B cell (primary cell): ENCODE data around the gene APOH. TPM values are rescaled to one million over a fixed set of nuclear protein-coding genes. Genes with fewer than 3 reads are reported as not detected.

ENCODE experiments used
- ATAC-seq: fragments of 200-7000 bp; cut with Tn5 transposase; one replicate; pipeline ENCODE4 v1.10.0; 2021; ENCODE audit warnings: low read depth, mild to moderate bottlenecking, moderate number of reproducible peaks, moderate library complexity
- CTCF ChIA-PET: fragments of 350-600 bp; sonication (Branson Sonifier 250); formaldehyde crosslinking; loops from one replicate; lab custom pipeline; 2021; ENCODE audit warnings: antibody characterized with exemption, inconsistent platforms; lab: Charles Lee
- POLR2A ChIA-PET: fragments of 350-600 bp; sonication (Branson Sonifier 250); formaldehyde crosslinking; loops from one replicate; lab custom pipeline; 2021; ENCODE audit warnings: antibody characterized with exemption; lab: Charles Lee
- DNase-seq: peaks from one replicate; pipeline ENCODE4 v3.0.0; 2013
- H2AFZ ChIP-seq: 2 replicates; pipeline ENCODE4 v1.6.1; 2012; ENCODE audit warnings: mild to moderate bottlenecking, low read depth, low read length; ENCODE audit not compliant: insufficient read depth, poor library complexity, severe bottlenecking
- H3K27ac ChIP-seq, 2 donors: 1 replicate in 1 of 2; 2 replicates in 1 of 2; pipeline ENCODE4 v1.5.1; 2012 to 2013; ENCODE audit warnings: low read length in 2 of 2, mild to moderate bottlenecking in 2 of 2, moderate library complexity in 1 of 2
- H3K27me3 ChIP-seq, 4 experiments: fragments of 200-600 bp in 1 of 4; sonication (generic) in 1 of 4; replicated peaks in 1 of 4; 1 replicate in 2 of 4; 2 replicates in 2 of 4; pipeline versions ENCODE4 v1.6.1 to v1.7.0; 2013 to 2016; ENCODE audit warnings: low read length in 3 of 4, mild to moderate bottlenecking in 2 of 4, mixed read lengths in 1 of 4, moderate library complexity in 1 of 4; ENCODE audit not compliant: insufficient read depth in 4 of 4, control insufficient read depth in 3 of 4; ENCODE audit errors: control extremely low read depth in 1 of 4
- H3K36me3 ChIP-seq, 2 experiments: replicated peaks in 1 of 2; 1 replicate in 1 of 2; 2 replicates in 1 of 2; pipeline versions ENCODE4 v1.6.1 to v1.7.1; 2013; ENCODE audit warnings: low read length in 1 of 2; ENCODE audit not compliant: insufficient read depth in 2 of 2, control insufficient read depth in 1 of 2; ENCODE audit errors: control extremely low read depth in 1 of 2, extremely low read depth in 1 of 2
- H3K4me1 ChIP-seq, 2 donors: fragments of 200-600 bp in 1 of 2; sonication (generic) in 1 of 2; 1 replicate in 1 of 2; 2 replicates in 1 of 2; pipeline versions ENCODE4 v1.5.1 to v1.6.1; 2013 to 2017; ENCODE audit warnings: low read length in 2 of 2; ENCODE audit not compliant: control insufficient read depth in 2 of 2, insufficient read depth in 2 of 2
- H3K4me2 ChIP-seq: replicated peaks from 2 replicates; pipeline ENCODE3; 2012; ENCODE audit warnings: mild to moderate bottlenecking, low read depth, low read length; ENCODE audit not compliant: poor library complexity, severe bottlenecking
- H3K4me3 ChIP-seq, 5 experiments: fragments of 200-600 bp in 1 of 5; sonication (generic) in 1 of 5; 1 replicate in 3 of 5; 2 replicates in 2 of 5; pipeline versions ENCODE4 v1.5.1 to v1.7.0; 2011 to 2016; ENCODE audit warnings: low read length in 4 of 5, mild to moderate bottlenecking in 4 of 5, low read depth in 2 of 5, control low read depth in 1 of 5, moderate library complexity in 1 of 5; ENCODE audit not compliant: insufficient read depth in 1 of 5; ENCODE audit errors: control extremely low read depth in 1 of 5, extremely low read depth in 1 of 5
- H3K79me2 ChIP-seq: fragments of 200-600 bp; sonication (generic); one replicate; pipeline ENCODE4 v1.6.0; 2016; ENCODE audit warnings: low read length; ENCODE audit not compliant: control insufficient read depth, insufficient read depth
- H3K9ac ChIP-seq: fragments of 200-600 bp; sonication (generic); 2 replicates; pipeline ENCODE4 v1.6.1; 2017; ENCODE audit warnings: mild to moderate bottlenecking, low read length, moderate library complexity
- H3K9me3 ChIP-seq, 3 donors: one replicate each; pipeline versions ENCODE4 v1.6.1 to v1.7.1; 2013; ENCODE audit warnings: low read length in 2 of 3; ENCODE audit not compliant: control insufficient read depth in 2 of 3, insufficient read depth in 1 of 3; ENCODE audit errors: control extremely low read depth in 1 of 3
- H4K20me1 ChIP-seq: 2 replicates; pipeline ENCODE4 v1.6.0; 2012; ENCODE audit warnings: mild to moderate bottlenecking, low read length; ENCODE audit not compliant: insufficient read depth, control insufficient read depth, poor library complexity, severe bottlenecking
- H3K27ac Mint-ChIP-seq: one replicate; pipeline ENCODE4 v1.8.0; 2021; ENCODE audit warnings: mixed read lengths
- H3K27me3 Mint-ChIP-seq: one replicate; pipeline ENCODE4 v1.8.0; 2021; ENCODE audit warnings: mixed read lengths
- H3K4me1 Mint-ChIP-seq: one replicate; pipeline ENCODE4 v1.8.0; 2021; ENCODE audit warnings: mixed read lengths
- H3K4me3 Mint-ChIP-seq: one replicate; pipeline ENCODE4 v1.8.0; 2021; ENCODE audit warnings: mixed read lengths
- H3K9me3 Mint-ChIP-seq: one replicate; pipeline ENCODE4 v1.8.0; 2022; ENCODE audit warnings: mixed read lengths; ENCODE audit not compliant: insufficient read depth
- EZH2 ChIP-seq: IDR thresholded peaks from 2 replicates; pipeline ENCODE4 v1.6.1; 2012; ENCODE audit warnings: borderline replicate concordance, low read depth, mild to moderate bottlenecking, moderate library complexity, low read length; ENCODE audit not compliant: insufficient read depth, poor library complexity, severe bottlenecking
- whole genome bisulfite sequencing: methylation state at CpG from one replicate; pipeline ENCODE4 v1.1.5; 2013; ENCODE audit warnings: missing lambda C conversion rate; ENCODE audit not compliant: insufficient coverage; 5-methylcytosine and 5-hydroxymethylcytosine counted together
- intact Hi-C: fragments of 100-400 bp; cut with micrococcal nuclease; formaldehyde crosslinking; loops from one replicate; pipeline ENCODE4 v1.10.0; 2022
- polyA plus RNA-seq: library from polyadenylated mRNA; depleted of rRNA; stranded (reverse); fragments of >200 nt; gene quantifications from 2 replicates; pipeline ENCODE4 v1.2.3, GENCODE V29; 2012
- total RNA-seq, 2 donors: library from RNA; stranded (reverse); fragments of 120-200 nt in 1 of 2; gene quantifications; 1 replicate in 1 of 2; 2 replicates in 1 of 2; pipeline versions ENCODE4 v1.2.3 to v1.2.4, GENCODE V29; 2013 to 2022
- TF ChIP-seq, protein P1 (sequence below): fragments of 200-600 bp; IDR thresholded peaks from one replicate; pipeline ENCODE4 v1.8.0; 2022; ENCODE audit warnings: antibody characterized with exemption, mild to moderate bottlenecking

Gene APOH
- total and polyA plus RNA-seq, 2 donors (not counting 1 experiment from before 2014, with no cell fraction given), result not detected

DNA sequence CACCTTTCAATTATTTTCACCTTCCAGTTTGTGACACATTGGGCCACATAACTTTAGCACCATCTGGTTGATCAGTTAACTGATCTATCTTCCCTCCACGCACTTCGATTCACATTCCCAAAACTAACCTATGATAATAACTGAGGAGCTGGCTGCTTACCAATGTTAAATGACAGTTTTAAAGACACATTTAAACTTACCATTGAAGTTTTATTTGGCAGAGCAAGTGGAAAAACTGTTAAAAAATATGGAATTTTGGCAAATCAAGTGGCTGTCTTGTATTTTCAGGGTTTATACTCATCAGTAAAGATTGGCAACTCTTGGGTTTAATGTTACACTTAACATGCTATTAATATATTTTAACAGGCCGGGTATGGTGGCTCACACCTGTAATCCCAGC lies 5.4 kb upstream of the APOH start:
- H3K4me3 ChIP-seq, result no peak overlapping the region
- no peaks in the 10 kb centered on the region for H4K20me1 ChIP-seq
- no peak overlapping the region for H3K9ac ChIP-seq
- intact Hi-C loops, result no loop called here
- ChIA-PET POLR2A (no interaction called here), CTCF (no interaction called here)
- ATAC-seq (no peak), DNase-seq (no peak)
- no peaks in the 10 kb centered on the region for H3K9me3 Mint-ChIP-seq
- H3K4me3 Mint-ChIP-seq, result no peak overlapping the region
- no peak overlapping the region for H3K27ac Mint-ChIP-seq
- H3K27me3 ChIP-seq, result peaks cover 0 to 3% (median 0%) of the 10 kb centered on the region in 4 experiments
- no CpG with 5 or more reads among the region's 3 CpGs for WGBS
- no peaks in the 10 kb centered on the region for H3K4me1 ChIP-seq
- H3K79me2 ChIP-seq, result no peaks in the 10 kb centered on the region
- TF ChIP-seq, protein P1, sequence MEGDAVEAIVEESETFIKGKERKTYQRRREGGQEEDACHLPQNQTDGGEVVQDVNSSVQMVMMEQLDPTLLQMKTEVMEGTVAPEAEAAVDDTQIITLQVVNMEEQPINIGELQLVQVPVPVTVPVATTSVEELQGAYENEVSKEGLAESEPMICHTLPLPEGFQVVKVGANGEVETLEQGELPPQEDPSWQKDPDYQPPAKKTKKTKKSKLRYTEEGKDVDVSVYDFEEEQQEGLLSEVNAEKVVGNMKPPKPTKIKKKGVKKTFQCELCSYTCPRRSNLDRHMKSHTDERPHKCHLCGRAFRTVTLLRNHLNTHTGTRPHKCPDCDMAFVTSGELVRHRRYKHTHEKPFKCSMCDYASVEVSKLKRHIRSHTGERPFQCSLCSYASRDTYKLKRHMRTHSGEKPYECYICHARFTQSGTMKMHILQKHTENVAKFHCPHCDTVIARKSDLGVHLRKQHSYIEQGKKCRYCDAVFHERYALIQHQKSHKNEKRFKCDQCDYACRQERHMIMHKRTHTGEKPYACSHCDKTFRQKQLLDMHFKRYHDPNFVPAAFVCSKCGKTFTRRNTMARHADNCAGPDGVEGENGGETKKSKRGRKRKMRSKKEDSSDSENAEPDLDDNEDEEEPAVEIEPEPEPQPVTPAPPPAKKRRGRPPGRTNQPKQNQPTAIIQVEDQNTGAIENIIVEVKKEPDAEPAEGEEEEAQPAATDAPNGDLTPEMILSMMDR, result no peak
- no peak for TF ChIP-seq EZH2
- H3K4me1 Mint-ChIP-seq, result no peaks in the 10 kb centered on the region
- H3K4me2 ChIP-seq, result no peak overlapping the region
- no peak overlapping the region for H2AFZ ChIP-seq
- H3K36me3 ChIP-seq, result no peaks in the 10 kb centered on the region
- H3K27ac ChIP-seq, result no peak overlapping the region
- H3K27me3 Mint-ChIP-seq, result peaks cover 9% of the 10 kb centered on the region
- no peaks in the 10 kb centered on the region for H3K9me3 ChIP-seq

GRCh38 chr17:66233023-66233753 lies 4.0 kb upstream of the APOH start:
- Histone ChIP-seq H3K36me3 (no peaks in the 10 kb centered on the region), H3K79me2 (no peaks in the 10 kb centered on the region), H3K9ac (no peak overlapping the region), H4K20me1 (no peaks in the 10 kb centered on the region), H3K9me3 (no peaks in the 10 kb centered on the region), H3K4me2 (no peak overlapping the region), H3K27ac (no peak overlapping the region), H2AFZ (no peak overlapping the region), H3K4me1 (no peaks in the 10 kb centered on the region), H3K4me3 (no peak overlapping the region), H3K27me3 (peaks cover 0 to 3% (median 0%) of the 10 kb centered on the region in 4 experiments)
- ChIA-PET POLR2A (no interaction called here), CTCF (no interaction called here)
- 84% methylated on average over 3 of the region's 8 CpGs for WGBS
- intact Hi-C loops, result no loop called here
- TF ChIP-seq EZH2, result no peak
- TF ChIP-seq, protein P1, result no peak
- H3K27me3 Mint-ChIP-seq, result peaks cover 8% of the 10 kb centered on the region
- no peaks in the 10 kb centered on the region for H3K9me3 Mint-ChIP-seq
- ATAC-seq (no peak), DNase-seq (no peak)
- no peak overlapping the region for H3K4me3 Mint-ChIP-seq
- no peaks in the 10 kb centered on the region for H3K4me1 Mint-ChIP-seq
- no peak overlapping the region for H3K27ac Mint-ChIP-seq
